IPS-11a (cell line): ENCODE data around the gene LRRC26.
"Not testable (repeated sequence)": the region's sequence is repeated elsewhere in the genome, so short reads cannot be mapped to it uniquely, and the experiment has no call there.

Experiments
- H3K4me3 ChIP-seq: one replicate; pipeline ENCODE4 v1.5.1; 2013; ENCODE audit warnings: low read depth, low read length, control low read depth

LRRC26 gene

DNA sequence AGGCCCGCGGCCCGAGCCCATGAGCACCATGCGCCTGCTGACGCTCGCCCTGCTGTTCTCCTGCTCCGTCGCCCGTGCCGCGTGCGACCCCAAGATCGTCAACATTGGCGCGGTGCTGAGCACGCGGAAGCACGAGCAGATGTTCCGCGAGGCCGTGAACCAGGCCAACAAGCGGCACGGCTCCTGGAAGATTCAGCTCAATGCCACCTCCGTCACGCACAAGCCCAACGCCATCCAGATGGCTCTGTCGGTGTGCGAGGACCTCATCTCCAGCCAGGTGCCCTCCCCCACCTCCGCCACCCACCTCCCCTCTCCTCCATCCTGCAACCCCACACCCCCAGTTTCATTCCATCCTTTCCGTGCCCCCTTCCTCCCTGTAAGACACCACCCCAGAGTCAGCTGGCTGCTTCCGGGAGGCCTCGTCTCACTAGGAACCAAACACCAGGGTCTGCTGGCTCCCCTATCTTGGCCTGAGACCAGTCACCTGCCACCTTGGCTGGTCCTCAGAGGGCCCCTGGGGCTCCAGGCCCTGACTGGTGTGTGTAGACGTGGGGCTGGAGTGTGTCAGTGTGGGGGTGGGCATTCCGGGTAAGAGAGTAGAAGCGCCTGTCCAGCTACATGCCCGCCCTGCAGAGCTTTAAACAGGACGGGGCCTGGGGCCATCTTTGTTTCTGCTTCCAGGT is 30.2 kb downstream of the LRRC26 start:
- H3K4me3 ChIP-seq: no peak overlapping the region

DNA sequence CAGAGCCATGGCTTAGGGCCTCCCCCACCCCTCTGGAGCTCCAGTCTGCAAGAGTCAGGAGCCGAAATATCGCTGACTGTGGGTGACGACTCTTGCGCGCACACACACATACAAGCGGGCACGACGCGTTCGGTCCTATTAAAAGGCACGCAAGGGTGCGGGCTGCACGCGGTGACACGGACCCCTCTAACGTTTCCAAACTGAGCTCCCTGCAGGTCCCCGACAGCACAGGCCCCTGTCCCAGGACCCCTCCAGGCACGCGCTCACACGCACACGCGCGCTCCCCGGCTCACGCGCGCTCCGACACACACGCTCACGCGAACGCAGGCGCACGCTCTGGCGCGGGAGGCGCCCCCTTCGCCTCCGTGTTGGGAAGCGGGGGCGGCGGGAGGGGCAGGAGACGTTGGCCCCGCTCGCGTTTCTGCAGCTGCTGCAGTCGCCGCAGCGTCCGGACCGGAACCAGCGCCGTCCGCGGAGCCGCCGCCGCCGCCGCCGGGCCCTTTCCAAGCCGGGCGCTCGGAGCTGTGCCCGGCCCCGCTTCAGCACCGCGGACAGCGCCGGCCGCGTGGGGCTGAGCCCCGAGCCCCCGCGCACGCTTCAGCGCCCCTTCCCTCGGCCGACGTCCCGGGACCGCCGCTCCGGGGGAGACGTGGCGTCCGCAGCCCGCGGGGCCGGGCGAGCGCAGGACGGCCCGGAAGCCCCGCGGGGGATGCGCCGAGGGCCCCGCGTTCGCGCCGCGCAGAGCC is 31.0 kb downstream of the LRRC26 start, which contains the start of gene GRIN1:
Gene GRIN1 (plus strand): TSS at position 433 of the 746 bp plus-strand sequence. CDS start 333 bp downstream, outside the sequence.
- no peak within 1 kb of the TSS for H3K4me3 ChIP-seq

DNA sequence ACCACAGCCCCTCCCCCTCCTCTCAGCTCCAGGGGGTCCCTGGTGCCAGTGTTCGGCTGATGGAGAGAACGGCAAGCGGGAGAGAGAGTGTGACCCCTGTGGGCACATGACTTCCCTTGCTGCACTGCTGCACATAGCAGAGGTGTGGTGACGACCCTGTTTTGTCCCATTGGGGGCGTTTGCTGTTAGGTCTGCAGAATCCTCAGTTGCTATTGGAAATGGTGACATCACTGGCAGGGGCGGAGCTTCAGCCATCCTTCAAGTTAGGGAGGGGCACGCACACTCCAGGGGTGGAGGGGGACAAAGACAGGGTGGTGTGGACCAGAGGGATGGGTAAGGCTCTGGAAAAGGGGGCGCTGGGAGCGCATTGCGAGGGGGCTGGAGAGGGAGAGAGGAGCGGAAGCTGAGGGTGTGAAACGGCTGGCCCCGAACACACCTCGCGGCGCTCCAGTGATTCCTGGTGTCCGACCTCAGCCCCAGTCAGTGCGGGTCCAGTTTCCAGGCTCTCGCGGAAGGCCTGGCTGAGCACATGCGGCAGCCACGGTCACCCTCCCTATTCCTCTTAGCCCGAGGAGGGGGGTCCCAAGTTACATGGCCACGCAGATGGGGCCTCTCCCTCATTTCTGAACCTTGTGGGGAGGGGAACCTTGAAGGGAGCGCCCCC is 31.7 kb downstream of the LRRC26 start:
- no peak overlapping the region for H3K4me3 ChIP-seq

DNA sequence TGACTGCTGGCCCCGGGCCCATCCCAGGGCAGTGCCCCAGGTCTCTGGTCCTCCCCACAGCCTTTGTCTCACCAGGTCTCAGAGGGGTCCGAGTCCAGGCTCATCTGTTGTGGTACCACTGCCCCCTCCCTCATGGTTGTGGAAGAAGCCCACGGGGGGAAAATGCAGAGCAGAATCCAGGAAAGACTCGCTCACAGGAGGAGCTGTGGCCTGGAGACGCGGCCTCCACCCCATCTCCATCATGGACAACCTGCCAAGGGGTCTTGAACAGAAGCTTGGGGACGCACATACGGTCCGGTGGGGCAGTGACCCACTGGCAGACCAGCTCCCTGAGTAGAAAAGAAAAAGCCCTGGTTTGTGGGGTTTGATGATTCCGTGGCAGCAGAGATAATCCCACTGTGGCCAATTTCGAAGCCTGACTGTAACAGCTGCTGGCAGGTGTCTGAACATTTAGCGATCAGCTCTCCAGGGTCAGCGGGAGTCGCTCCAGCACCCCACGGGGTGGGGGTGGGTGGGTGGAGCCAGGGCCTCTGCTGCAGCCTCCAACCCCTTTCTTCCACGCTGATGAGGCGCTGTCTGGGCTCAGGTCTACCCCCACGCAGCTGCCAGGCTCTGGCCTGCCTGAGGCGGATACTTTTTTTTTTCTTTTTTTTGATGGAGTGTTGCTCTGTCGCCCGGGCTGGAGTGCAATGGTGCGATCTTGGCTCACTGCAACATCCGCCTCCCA is 32.8 kb downstream of the LRRC26 start:
- H3K4me3 ChIP-seq: no peak overlapping the region

GRCh38 chr9:137136261-137136880 is 33.5 kb downstream of the LRRC26 start:
- H3K4me3 ChIP-seq: no peak overlapping the region

- H3K4me3 ChIP-seq: not testable (repeated sequence)
Observed at GRCh38 chr9:137135154-137135553, 34.7 kb downstream of the LRRC26 start.

- H3K4me3 ChIP-seq: no peak overlapping the region
Observed at GRCh38 chr9:137134191-137134590, 35.7 kb downstream of the LRRC26 start.

GRCh38 chr9:137130176-137130755 is 39.6 kb downstream of the LRRC26 start:
- peak overlapping the region; percentile 81 for H3K4me3 ChIP-seq

DNA sequence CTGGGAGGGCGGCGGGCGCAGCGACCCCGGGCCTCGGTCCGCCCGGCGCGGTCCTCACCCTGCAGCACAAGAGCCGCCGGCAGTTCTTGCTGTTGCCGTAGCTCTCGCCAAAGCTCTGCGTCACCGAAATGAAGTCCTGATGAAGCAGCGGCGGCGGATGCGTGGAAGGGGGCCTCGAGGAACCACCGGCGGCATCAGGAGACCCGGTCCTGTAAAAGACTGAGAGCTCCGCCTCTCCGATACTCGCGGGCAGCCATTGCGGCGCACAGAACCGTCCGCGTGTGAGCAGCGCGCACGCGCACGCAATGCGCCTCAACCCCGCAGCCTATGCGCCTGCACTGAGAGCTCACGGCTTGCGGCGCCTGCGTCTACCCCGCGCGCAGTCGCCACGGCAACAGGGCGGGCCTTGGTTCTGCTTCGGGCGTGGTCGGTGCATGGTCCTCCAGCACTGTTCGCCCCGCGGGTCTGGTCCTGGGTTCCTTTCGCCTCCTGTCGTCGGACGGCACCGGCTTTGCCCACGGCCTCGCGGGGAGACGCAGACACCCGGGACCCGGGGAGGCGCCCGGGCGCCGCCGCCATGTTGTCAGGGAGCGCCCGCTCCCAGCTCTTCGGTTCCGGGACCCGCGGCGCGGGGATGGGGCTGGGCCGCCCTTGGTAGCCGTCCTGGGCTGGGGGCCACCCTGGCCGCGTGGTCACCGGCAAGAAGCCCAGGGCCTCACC is 40.2 kb downstream of the LRRC26 start:
- peak overlapping the region; percentile 81 for H3K4me3 ChIP-seq

DNA sequence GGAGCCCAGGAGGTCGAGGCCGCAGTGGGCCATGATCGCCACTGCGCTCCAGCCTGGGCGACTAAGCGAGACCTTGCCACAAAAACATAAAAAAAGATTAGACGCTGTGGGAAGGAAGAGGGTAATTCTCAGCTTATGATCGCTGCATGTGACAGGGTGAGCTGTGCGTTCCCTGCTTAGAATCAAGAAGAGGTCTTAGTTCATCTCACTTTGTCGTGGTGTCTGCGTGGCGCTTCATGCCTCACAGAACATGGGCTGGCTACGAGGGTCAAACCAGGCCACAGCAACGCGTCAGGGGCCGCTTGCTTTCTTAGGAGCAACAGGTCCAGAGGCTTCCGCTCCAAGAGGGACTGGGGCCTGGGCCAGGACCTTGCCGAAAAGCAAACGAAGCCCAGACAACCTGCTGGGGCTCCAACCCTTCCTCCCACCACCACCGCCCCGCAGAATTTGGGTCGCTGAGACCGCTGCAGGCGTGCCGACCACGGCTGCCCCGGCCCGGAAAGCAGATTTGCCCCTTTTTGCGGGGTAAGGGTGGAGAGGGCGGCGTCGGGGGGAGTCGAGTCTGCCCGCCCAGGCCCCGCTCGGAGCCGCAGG is 40.9 kb downstream of the LRRC26 start:
- H3K4me3 ChIP-seq: peak overlapping the region; percentile 81

DNA sequence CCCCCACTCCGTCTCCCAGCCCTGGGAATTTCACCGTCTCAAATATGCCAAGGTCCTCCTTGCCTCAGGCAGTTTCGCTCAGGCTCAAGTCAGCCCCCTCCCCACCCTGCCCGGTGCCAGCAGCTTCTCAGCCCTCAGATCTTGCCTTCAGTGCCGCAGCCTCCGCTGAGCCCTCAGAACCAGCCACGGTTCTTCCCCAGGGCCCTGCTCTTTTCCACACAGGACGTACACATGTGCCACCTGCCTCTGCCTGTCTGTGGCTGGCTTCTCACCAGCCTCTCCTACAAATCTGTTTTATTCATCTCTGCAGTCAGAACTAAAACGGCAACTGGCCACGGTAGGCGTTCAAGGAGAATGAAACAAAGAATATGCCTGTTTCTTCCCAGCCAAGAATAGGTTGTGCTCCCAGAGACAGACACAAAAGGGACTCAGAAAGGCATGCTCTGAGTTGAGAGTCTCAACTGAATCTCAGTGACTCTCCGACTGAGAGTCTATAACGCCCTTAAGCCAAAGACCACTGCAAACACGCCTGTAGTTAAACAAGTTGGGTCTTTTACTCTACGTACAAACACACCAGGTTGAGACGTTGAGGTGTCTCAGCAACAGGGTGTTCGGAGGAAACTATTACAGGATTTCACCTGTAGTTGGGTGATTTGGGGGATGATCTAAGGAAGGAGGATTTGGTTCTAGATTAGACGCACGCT is 41.5 kb downstream of the LRRC26 start:
- H3K4me3 ChIP-seq: peak overlapping the region; percentile 4

- H3K4me3 ChIP-seq: no peak overlapping the region
Observed at GRCh38 chr9:137127301-137128157, 42.3 kb downstream of the LRRC26 start.

- H3K4me3 ChIP-seq: no peak overlapping the region
Observed at GRCh38 chr9:137126786-137127185, 43.1 kb downstream of the LRRC26 start.

- H3K4me3 ChIP-seq: not testable (repeated sequence)
Observed at GRCh38 chr9:137123952-137124462, 45.8 kb downstream of the LRRC26 start.

- no peak overlapping the region for H3K4me3 ChIP-seq
Observed at GRCh38 chr9:137123468-137123837, 46.4 kb downstream of the LRRC26 start.

- H3K4me3 ChIP-seq: not testable (repeated sequence)
Observed at GRCh38 chr9:137122796-137123467, 46.9 kb downstream of the LRRC26 start.
